ENCODE measurements around the gene ANGEL2.
A peak's percentile ranks its signal among the peaks of the same experiment; 100 is the strongest.

The ANGEL2 gene

DNA sequence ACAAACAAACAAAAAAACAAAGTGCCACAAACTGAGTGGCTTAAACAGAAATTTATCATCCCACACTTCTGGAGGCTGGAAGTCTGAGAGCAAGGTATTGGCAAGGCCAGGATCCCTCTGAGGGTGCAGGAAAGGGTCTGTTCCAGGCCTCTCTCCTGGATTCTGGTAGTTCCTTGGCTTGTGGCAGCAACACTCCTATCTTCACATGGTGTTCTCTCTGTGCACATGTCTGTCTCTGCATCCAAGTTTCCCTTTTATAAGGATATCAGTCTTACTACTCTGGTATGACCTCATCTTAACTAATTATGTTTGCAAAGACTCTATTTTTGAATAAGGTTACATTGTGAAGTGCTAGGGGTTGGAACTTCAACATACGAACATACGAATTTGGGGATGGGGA, 70.6 kb downstream of the ANGEL2 start:
- Histone ChIP-seq H3F3A (ENCODE audit: low read depth) (no peaks in the 10 kb centered on the region), H3K4me1 (ENCODE audit: insufficient read depth, low read length, poor library complexity, severe bottlenecking) (peaks cover 4% of the 10 kb centered on the region), H2AFZ (ENCODE audit: low read length) (peak overlapping the region; percentile 78), H3K9me3 (ENCODE audit: insufficient read depth, low read depth, low read length) (no peaks in the 10 kb centered on the region), H3K36me3 (ENCODE audit: insufficient read depth, low read length) (no peaks in the 10 kb centered on the region), H4K20me1 (ENCODE audit: insufficient read depth, low read length, poor library complexity, severe bottlenecking) (no peaks in the 10 kb centered on the region), H3K79me2 (ENCODE audit: insufficient read depth, low read length) (no peaks in the 10 kb centered on the region), H3K4me3 (ENCODE audit: low read length, poor library complexity, severe bottlenecking) (no peak overlapping the region), H3K9ac (ENCODE audit: low read depth, low read length, poor library complexity, severe bottlenecking) (no peak overlapping the region), H3K27me3 (ENCODE audit: insufficient read depth, low read length, poor library complexity, severe bottlenecking) (no peaks in the 10 kb centered on the region), H3K4me2 (ENCODE audit: low read depth, low read length, poor library complexity, severe bottlenecking) (no peak overlapping the region), H3K9me2 (replicated peaks; ENCODE audit: low read depth, low read length) (no peaks in the 10 kb centered on the region)
- no peak for TF ChIP-seq EZH2phosphoT487 (IDR thresholded peaks at IDR 0.05; ENCODE audit: borderline replicate concordance)
- TF ChIP-seq, protein P1, sequence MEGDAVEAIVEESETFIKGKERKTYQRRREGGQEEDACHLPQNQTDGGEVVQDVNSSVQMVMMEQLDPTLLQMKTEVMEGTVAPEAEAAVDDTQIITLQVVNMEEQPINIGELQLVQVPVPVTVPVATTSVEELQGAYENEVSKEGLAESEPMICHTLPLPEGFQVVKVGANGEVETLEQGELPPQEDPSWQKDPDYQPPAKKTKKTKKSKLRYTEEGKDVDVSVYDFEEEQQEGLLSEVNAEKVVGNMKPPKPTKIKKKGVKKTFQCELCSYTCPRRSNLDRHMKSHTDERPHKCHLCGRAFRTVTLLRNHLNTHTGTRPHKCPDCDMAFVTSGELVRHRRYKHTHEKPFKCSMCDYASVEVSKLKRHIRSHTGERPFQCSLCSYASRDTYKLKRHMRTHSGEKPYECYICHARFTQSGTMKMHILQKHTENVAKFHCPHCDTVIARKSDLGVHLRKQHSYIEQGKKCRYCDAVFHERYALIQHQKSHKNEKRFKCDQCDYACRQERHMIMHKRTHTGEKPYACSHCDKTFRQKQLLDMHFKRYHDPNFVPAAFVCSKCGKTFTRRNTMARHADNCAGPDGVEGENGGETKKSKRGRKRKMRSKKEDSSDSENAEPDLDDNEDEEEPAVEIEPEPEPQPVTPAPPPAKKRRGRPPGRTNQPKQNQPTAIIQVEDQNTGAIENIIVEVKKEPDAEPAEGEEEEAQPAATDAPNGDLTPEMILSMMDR (conservative IDR thresholded peaks at IDR 0.05; ENCODE audit: low read length), result no peak

DNA sequence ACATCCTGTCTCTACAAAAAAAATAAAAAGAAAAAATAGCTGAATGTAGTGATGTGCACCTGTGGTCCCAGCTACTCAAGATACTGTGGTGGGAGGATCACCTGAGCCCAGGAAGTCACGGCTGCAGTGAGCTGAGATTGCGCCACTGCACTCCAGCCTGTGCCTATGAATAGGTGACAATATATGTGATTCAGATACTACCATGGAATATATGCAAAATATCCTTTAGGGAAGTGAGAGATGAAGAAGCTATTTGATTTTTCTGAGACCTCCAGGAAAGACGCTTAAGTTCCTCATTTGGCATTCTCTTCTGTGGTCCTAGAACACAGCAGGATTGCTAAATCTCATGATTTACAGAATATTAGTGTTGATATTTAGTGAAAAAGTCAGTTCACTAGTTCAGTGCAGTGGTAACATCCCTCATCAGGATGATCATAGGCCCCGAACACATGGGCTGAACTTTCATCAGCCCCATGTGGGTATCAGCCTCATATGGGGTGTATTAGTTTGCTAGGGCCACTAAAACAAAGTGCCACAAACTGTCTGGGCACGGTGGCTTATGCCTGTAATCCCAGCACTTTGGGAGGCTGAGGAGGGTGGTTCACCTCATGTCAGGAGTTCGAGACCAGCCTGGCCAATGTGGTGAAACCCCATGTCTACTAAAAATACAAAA, 71.3 kb downstream of the ANGEL2 start:
- Histone ChIP-seq H4K20me1 (ENCODE audit: insufficient read depth, low read length, poor library complexity, severe bottlenecking) (no peaks in the 10 kb centered on the region), H3K27me3 (ENCODE audit: insufficient read depth, low read length, poor library complexity, severe bottlenecking) (no peaks in the 10 kb centered on the region), H3K9ac (ENCODE audit: low read depth, low read length, poor library complexity, severe bottlenecking) (no peak overlapping the region), H3K9me3 (ENCODE audit: insufficient read depth, low read depth, low read length) (no peaks in the 10 kb centered on the region), H3K4me1 (ENCODE audit: insufficient read depth, low read length, poor library complexity, severe bottlenecking) (no peaks in the 10 kb centered on the region), H3K4me3 (ENCODE audit: low read length, poor library complexity, severe bottlenecking) (no peak overlapping the region), H3F3A (ENCODE audit: low read depth) (no peaks in the 10 kb centered on the region), H3K79me2 (ENCODE audit: insufficient read depth, low read length) (no peaks in the 10 kb centered on the region), H2AFZ (ENCODE audit: low read length) (no peak overlapping the region), H3K4me2 (ENCODE audit: low read depth, low read length, poor library complexity, severe bottlenecking) (no peak overlapping the region), H3K36me3 (ENCODE audit: insufficient read depth, low read length) (no peaks in the 10 kb centered on the region), H3K9me2 (replicated peaks; ENCODE audit: low read depth, low read length) (no peaks in the 10 kb centered on the region)
- TF ChIP-seq, protein P1 (conservative IDR thresholded peaks at IDR 0.05; ENCODE audit: low read length), result no peak
- TF ChIP-seq EZH2phosphoT487 (IDR thresholded peaks at IDR 0.05; ENCODE audit: borderline replicate concordance), result no peak

DNA sequence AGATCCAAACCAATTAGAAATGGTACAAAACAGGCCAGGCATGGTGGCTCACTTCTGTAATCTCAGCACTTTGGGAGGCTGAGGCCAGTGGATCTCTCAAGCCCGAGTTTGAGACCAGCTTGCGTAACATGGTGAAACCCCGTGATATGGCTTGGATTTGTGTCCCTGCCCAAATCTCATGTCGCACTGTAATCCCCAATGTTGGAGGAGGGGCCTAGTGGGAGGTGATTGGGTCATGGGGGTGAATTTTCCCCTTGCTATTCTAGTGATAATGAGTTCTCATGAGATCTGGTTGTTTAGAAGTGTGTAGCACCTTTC, 72.3 kb downstream of the ANGEL2 start:
- no peak for TF ChIP-seq EZH2phosphoT487 (IDR thresholded peaks at IDR 0.05; ENCODE audit: borderline replicate concordance)
- TF ChIP-seq, protein P1 (conservative IDR thresholded peaks at IDR 0.05; ENCODE audit: low read length), result no peak
- Histone ChIP-seq H3K9me3 (ENCODE audit: insufficient read depth, low read depth, low read length) (no peaks in the 10 kb centered on the region), H3K4me1 (ENCODE audit: insufficient read depth, low read length, poor library complexity, severe bottlenecking) (peaks cover under 1% of the 10 kb centered on the region), H3F3A (ENCODE audit: low read depth) (no peaks in the 10 kb centered on the region), H3K4me3 (ENCODE audit: low read length, poor library complexity, severe bottlenecking) (no peak overlapping the region), H3K4me2 (ENCODE audit: low read depth, low read length, poor library complexity, severe bottlenecking) (no peak overlapping the region), H3K36me3 (ENCODE audit: insufficient read depth, low read length) (no peaks in the 10 kb centered on the region), H3K79me2 (ENCODE audit: insufficient read depth, low read length) (no peaks in the 10 kb centered on the region), H2AFZ (ENCODE audit: low read length) (no peak overlapping the region), H4K20me1 (ENCODE audit: insufficient read depth, low read length, poor library complexity, severe bottlenecking) (no peaks in the 10 kb centered on the region), H3K27me3 (ENCODE audit: insufficient read depth, low read length, poor library complexity, severe bottlenecking) (no peaks in the 10 kb centered on the region), H3K9ac (ENCODE audit: low read depth, low read length, poor library complexity, severe bottlenecking) (no peak overlapping the region), H3K9me2 (replicated peaks; ENCODE audit: low read depth, low read length) (no peaks in the 10 kb centered on the region)
